PFSK-1 (cell line): Measurements from ENCODE around the gene AGPAT3.

Experiments
- FOXP2 ChIP-seq: optimal IDR thresholded peaks from 2 replicates; pipeline ENCODE3; 2011; ENCODE audit warnings: borderline replicate concordance, control low read depth, inconsistent platforms; ENCODE audit not compliant: insufficient read depth; ENCODE audit errors: extremely low read length, extremely low read depth
- POLR2AphosphoS5 ChIP-seq: IDR thresholded peaks from 2 replicates; pipeline ENCODE4 v1.6.1; 2012; ENCODE audit warnings: low read depth, mild to moderate bottlenecking, control low read depth, low read length, moderate library complexity
- SIN3A ChIP-seq: IDR thresholded peaks from 2 replicates; pipeline ENCODE4 v1.6.1; 2012; ENCODE audit warnings: mild to moderate bottlenecking, low read length, moderate library complexity, borderline replicate concordance; ENCODE audit not compliant: insufficient read depth
- TAF1 ChIP-seq: IDR thresholded peaks from 2 replicates; pipeline ENCODE4 v1.6.1; 2012; ENCODE audit warnings: low read length, control low read depth, borderline replicate concordance; ENCODE audit not compliant: insufficient read depth
- TF ChIP-seq, protein P1 (sequence below), 2 experiments: IDR thresholded peaks; 2 replicates each; pipeline versions ENCODE4 v1.6.1 to v1.8.0; 2011 to 2012; ENCODE audit warnings: low read depth in 2 of 2, low read length in 2 of 2, control low read depth in 1 of 2, inconsistent platforms in 1 of 2, mild to moderate bottlenecking in 1 of 2, moderate library complexity in 1 of 2; ENCODE audit not compliant: insufficient read depth in 1 of 2

The AGPAT3 gene

DNA sequence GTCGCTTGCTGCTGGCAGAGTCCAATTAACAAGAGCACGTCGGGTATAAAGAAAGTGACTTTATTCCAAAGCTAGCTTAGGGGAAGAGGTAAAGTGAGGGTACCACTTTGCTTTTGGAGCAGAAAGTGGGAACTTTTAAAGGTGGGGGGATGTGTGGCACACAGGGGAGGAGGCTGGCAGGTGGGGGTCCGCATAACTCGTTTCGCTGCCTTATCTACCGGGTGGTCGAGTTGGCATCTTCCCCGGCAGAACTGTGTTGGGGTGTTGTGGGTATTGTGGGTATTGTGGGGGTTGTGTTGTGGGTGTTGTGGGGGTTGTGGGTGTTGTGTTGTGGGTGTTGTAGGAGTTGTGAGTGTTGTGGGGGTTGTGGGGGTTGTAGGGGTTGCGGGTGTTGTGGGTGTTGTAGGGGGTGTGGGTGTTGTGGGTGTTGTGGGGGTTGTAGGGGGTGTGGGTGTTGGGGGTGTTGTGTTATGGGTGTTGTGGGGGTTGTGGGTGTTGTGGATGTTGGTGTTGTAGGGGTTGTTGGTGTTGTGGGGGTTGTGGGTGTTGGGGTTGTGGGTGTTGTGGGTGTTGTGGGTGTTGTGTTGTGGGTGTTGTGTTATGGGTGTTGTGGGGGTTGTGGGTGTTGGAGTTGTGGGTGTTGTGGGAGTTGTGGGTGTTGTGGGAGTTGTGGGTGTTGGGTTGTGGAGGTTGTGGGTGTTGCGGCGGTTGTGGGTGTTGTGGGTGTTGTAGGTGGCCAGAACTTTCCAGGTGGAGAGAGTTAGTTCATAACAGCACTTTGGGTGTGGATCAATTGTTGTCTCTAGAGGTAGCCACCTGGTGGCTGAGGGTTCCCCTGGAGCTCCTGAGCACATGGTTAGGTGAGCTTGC lies 52.7 kb downstream of the AGPAT3 start:
- TF ChIP-seq POLR2AphosphoS5 (no peak), TAF1 (no peak), FOXP2 (no peak), SIN3A (no peak)
- TF ChIP-seq, protein P1, sequence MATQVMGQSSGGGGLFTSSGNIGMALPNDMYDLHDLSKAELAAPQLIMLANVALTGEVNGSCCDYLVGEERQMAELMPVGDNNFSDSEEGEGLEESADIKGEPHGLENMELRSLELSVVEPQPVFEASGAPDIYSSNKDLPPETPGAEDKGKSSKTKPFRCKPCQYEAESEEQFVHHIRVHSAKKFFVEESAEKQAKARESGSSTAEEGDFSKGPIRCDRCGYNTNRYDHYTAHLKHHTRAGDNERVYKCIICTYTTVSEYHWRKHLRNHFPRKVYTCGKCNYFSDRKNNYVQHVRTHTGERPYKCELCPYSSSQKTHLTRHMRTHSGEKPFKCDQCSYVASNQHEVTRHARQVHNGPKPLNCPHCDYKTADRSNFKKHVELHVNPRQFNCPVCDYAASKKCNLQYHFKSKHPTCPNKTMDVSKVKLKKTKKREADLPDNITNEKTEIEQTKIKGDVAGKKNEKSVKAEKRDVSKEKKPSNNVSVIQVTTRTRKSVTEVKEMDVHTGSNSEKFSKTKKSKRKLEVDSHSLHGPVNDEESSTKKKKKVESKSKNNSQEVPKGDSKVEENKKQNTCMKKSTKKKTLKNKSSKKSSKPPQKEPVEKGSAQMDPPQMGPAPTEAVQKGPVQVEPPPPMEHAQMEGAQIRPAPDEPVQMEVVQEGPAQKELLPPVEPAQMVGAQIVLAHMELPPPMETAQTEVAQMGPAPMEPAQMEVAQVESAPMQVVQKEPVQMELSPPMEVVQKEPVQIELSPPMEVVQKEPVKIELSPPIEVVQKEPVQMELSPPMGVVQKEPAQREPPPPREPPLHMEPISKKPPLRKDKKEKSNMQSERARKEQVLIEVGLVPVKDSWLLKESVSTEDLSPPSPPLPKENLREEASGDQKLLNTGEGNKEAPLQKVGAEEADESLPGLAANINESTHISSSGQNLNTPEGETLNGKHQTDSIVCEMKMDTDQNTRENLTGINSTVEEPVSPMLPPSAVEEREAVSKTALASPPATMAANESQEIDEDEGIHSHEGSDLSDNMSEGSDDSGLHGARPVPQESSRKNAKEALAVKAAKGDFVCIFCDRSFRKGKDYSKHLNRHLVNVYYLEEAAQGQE (IDR thresholded peaks at IDR 0.05; ENCODE audit: insufficient read depth in 1 of 2, low read depth in 2 of 2, low read length in 2 of 2), result no peak

DNA sequence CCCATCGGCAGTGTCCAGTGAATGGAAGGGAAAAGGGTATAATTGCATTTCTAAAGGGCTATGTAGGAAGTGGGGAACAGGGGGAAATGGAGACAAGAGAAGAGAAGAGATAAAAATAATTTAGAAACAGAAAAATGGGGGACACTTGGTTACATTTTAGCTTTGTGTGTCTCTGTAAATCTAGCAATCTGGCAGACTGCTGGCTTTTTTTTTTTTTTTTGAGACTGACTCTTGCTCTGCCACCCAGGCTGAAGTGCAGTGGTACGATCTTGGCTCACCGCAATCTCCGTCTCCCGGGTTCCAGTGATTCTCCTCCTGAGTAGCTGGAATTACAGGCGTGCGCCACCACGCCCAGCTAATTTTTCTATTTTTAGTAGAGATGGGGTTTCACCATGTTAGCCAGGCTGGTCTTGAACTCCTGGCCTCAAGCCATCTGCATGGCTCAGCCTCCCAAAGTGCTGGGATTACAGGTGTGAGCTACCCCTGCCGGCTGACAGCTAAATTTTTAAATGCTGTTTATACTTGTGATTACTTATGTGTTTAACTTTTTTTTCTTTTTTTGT lies 53.4 kb downstream of the AGPAT3 start:
- no peak for TF ChIP-seq TAF1
- TF ChIP-seq, protein P1 (IDR thresholded peaks at IDR 0.05; ENCODE audit: insufficient read depth in 1 of 2, low read depth in 2 of 2, low read length in 2 of 2), result no peak
- TF ChIP-seq POLR2AphosphoS5, result no peak
- TF ChIP-seq SIN3A, result no peak
- TF ChIP-seq FOXP2, result no peak

DNA sequence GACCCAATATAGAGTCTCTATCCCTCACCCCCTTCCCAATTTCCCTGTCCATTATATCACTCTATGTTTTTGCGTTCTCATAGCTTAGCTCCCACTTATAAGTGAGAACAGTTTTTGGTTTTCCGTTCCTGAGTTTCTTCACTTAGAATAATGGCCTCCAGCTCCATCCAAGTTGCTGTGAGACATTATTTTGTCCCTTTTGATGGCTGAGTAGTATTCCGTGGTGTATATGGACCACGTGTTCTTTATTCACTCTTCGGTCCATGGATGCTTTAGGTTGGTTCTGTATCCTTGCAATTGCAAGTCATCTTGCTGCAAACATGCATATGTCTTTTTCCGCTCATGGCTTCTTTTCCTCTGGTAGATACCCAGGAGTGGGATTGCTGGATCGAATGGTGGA lies 54.3 kb downstream of the AGPAT3 start:
- no peak for TF ChIP-seq FOXP2
- TF ChIP-seq, protein P1 (IDR thresholded peaks at IDR 0.05; ENCODE audit: insufficient read depth in 1 of 2, low read depth in 2 of 2, low read length in 2 of 2), result no peak
- TF ChIP-seq SIN3A, result no peak
- no peak for TF ChIP-seq POLR2AphosphoS5
- TF ChIP-seq TAF1, result no peak

DNA sequence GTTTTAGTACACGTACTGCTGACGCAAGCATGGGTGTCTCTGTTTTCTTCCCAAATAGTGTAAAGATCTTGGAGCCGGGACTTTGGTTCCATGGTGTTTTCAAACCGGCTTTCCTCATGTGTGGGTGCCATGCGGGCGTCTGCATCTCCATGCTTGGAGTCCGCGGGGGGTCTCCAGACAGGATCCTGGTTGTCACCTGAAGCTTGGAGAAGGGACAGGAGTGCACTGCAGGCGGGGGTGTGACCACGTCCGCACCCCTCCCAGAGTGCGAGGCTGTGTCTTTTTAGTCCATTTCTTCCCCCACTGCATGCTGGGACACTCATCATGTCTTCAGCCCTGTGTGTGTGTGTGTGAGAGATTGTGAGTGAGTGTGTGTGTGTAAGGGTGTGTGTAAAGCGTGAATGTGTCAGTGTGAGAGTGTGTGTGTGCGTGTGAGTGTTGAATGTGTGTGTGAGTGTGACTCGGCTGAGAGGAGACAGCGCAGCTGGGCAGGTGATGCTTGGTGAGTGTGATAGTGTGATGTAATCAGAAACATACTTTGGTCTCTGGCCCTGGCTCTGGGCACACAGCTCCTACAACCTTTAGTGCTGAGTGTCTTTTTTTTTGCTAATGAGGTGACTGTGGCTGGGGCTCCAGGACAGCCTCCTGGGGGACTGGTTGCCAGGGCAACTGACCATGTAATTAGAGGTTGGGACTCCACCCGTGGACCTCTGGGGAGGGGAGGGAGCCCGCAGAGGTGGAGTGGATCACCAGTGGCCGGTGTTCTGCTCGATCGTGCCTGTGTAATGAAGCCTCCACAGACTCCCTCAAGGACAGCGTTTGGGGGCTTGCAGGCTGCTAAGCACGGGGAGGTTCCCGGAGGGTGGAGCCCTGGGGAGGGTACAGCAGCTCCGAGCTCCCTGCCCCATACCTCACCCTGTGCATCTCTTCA lies 55.1 kb downstream of the AGPAT3 start:
- TF ChIP-seq POLR2AphosphoS5 (no peak), TAF1 (no peak), SIN3A (no peak), FOXP2 (no peak)
- TF ChIP-seq, protein P1 (IDR thresholded peaks at IDR 0.05; ENCODE audit: insufficient read depth in 1 of 2, low read depth in 2 of 2, low read length in 2 of 2), result no peak
